ENCODE results near the gene SORT1. TPM values are rescaled to one million over a fixed set of nuclear protein-coding genes. Genes with fewer than 3 reads are reported as not detected.

The SORT1 gene
- total and polyA plus RNA-seq, 2 of the 13 experiments (the other 11 are each of a cell fraction or from before 2014, with no cell fraction given): 32.4 to 93.0 TPM

DNA sequence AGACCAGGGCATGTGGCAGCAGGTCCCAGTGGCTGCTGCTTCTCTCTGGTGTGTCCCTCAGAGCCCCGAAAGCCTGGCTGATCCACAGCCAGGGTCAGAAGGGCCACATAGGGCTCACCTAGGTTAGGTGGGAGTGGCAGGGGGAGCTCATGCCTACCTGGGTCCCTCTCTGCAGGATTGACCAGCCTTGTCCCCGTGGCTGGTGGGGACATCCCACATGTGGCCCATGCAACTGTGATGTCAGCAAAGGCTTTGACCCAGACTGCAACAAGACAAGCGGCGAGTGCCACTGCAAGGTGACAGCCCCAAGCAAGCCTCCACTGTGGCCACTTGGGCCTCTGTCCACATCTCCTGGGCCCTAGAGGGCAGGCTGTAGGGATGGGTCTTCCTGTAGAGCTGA lies 132.7 kb downstream of the SORT1 start (continued):
- TF ChIP-seq, protein P1, sequence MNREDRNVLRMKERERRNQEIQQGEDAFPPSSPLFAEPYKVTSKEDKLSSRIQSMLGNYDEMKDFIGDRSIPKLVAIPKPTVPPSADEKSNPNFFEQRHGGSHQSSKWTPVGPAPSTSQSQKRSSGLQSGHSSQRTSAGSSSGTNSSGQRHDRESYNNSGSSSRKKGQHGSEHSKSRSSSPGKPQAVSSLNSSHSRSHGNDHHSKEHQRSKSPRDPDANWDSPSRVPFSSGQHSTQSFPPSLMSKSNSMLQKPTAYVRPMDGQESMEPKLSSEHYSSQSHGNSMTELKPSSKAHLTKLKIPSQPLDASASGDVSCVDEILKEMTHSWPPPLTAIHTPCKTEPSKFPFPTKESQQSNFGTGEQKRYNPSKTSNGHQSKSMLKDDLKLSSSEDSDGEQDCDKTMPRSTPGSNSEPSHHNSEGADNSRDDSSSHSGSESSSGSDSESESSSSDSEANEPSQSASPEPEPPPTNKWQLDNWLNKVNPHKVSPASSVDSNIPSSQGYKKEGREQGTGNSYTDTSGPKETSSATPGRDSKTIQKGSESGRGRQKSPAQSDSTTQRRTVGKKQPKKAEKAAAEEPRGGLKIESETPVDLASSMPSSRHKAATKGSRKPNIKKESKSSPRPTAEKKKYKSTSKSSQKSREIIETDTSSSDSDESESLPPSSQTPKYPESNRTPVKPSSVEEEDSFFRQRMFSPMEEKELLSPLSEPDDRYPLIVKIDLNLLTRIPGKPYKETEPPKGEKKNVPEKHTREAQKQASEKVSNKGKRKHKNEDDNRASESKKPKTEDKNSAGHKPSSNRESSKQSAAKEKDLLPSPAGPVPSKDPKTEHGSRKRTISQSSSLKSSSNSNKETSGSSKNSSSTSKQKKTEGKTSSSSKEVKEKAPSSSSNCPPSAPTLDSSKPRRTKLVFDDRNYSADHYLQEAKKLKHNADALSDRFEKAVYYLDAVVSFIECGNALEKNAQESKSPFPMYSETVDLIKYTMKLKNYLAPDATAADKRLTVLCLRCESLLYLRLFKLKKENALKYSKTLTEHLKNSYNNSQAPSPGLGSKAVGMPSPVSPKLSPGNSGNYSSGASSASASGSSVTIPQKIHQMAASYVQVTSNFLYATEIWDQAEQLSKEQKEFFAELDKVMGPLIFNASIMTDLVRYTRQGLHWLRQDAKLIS (CRISPR knock-in tag; IDR thresholded peaks at IDR 0.05): no peak
- TF ChIP-seq, protein P2, sequence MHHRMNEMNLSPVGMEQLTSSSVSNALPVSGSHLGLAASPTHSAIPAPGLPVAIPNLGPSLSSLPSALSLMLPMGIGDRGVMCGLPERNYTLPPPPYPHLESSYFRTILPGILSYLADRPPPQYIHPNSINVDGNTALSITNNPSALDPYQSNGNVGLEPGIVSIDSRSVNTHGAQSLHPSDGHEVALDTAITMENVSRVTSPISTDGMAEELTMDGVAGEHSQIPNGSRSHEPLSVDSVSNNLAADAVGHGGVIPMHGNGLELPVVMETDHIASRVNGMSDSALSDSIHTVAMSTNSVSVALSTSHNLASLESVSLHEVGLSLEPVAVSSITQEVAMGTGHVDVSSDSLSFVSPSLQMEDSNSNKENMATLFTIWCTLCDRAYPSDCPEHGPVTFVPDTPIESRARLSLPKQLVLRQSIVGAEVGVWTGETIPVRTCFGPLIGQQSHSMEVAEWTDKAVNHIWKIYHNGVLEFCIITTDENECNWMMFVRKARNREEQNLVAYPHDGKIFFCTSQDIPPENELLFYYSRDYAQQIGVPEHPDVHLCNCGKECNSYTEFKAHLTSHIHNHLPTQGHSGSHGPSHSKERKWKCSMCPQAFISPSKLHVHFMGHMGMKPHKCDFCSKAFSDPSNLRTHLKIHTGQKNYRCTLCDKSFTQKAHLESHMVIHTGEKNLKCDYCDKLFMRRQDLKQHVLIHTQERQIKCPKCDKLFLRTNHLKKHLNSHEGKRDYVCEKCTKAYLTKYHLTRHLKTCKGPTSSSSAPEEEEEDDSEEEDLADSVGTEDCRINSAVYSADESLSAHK (CRISPR knock-in tag; IDR thresholded peaks at IDR 0.05; ENCODE audit: borderline replicate concordance): no peak
- TF ChIP-seq ZMYM2 (CRISPR knock-in tag; IDR thresholded peaks at IDR 0.05): no peak
- TF ChIP-seq, protein P3, sequence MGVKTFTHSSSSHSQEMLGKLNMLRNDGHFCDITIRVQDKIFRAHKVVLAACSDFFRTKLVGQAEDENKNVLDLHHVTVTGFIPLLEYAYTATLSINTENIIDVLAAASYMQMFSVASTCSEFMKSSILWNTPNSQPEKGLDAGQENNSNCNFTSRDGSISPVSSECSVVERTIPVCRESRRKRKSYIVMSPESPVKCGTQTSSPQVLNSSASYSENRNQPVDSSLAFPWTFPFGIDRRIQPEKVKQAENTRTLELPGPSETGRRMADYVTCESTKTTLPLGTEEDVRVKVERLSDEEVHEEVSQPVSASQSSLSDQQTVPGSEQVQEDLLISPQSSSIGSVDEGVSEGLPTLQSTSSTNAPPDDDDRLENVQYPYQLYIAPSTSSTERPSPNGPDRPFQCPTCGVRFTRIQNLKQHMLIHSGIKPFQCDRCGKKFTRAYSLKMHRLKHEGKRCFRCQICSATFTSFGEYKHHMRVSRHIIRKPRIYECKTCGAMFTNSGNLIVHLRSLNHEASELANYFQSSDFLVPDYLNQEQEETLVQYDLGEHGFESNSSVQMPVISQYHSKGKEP (CRISPR knock-in tag; IDR thresholded peaks at IDR 0.05): no peak
